Cerebellar nuclear complex (tissue), 1 donor: ENCODE measurements around the gene PAF1.
"Not testable (repeated sequence)": the region's sequence is repeated elsewhere in the genome, so short reads cannot be mapped to it uniquely, and the experiment has no call there.

ENCODE experiments used
- DNase-seq, 2 experiments: peaks; one replicate each; lab custom pipeline; 2025; lab: John Stamatoyannopoulos, UW

The PAF1 gene

DNA sequence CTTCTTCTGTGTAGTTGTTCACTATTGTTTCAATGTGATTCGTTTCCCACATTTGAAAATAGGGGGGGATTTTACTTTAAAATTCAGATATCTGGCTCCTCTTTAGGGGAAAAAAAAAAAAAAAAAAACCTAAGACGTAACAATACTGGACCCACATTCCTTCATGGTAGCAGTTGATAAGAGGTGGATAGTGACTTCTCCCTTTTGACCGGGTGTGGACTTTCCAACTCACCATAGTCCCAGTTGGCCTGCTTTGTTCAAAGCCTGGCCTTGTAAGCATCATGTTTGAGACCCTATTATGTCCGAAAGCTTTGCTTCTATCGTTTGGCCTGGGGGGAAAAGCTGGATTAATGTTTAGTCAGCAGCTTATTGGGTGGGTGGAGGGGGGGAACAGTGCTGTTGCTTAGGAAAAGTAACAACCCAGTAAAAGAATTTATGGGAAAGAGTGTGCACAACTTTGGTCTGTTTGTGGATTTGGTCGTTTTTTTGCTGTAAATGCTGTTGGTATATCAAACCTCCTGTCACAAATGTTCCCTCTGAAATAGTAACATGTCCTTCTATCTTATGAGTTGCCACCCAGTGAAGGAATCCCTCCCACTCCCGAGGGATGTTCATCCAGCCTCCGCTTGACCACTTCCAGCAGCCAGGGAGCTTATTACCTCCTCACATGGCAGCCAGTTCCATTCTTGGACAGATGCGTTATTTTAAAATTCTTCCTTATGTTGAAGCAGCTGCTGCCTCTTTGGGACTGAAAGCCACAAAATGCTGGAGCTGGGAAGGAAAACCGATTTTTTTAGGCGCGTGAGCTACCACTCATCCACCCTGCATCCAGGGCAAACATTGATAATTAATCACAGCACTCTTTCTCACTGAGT lies 38.3 kb downstream of the PAF1 start:
- no peak for DNase-seq

DNA sequence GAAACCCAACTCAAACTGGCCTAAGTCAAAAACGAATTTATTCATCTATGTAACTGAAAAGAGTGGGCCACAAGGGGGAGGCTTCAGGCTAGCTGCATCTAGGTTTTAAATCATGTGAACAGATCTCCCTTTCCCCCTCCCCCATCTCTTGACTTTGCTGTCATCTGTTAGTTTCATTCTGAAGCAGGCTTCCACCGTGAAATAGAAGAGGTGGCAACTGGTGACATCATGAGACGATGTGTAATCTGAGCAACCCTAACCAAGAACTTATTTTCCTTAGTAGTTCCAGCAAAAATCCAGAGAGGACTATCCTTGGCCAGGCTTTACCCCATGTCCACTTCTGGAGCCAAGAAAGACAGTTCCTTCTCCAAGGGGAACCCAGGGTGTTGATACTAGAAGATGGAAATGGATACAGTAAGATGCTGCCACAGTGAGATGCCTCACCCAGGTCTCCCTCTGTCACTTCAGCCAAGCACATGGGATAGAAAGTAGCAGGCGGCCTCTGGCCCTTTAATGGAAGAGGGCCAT lies 39.3 kb downstream of the PAF1 start:
- no peak for DNase-seq

DNA sequence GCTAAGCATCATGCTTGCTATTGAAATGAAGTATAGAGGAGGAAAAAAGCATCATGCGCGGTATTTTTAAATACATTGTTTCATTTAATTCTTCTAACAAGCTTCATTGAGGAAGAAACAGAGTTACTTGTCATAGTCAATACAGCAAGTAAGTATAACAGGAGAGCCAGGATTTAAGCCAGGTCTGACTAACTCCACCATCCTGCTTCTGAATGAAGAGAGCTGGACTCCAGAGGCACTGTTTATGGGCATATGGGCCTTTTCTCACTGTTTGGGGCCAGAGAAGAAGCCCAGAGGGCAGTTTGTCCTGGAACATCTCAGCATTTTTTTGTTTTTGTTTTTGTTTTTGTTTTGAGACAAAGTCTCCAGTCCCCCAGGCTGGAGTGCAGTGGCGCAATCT lies 40.8 kb downstream of the PAF1 start:
- no peak for DNase-seq

DNA sequence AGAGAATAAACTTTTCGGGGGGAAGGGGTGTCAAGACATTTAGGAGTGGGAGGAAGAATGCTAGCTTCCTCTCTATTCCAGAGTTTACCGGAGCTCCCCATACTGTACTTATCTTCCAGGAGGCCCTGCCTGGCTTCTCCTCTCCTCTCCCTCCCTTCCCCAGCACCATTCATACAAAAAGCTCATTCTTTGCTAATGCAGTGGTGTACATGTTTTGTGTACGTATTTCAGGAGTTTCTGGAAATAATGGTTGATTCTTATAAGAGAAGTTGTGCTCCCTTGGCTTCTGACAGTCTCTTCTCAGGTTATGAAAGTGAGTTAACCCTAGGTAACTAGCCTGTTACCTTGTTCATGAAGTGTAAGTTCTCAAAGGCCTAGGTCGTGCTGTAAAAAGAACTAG lies 41.6 kb downstream of the PAF1 start:
- no peak for DNase-seq

DNA sequence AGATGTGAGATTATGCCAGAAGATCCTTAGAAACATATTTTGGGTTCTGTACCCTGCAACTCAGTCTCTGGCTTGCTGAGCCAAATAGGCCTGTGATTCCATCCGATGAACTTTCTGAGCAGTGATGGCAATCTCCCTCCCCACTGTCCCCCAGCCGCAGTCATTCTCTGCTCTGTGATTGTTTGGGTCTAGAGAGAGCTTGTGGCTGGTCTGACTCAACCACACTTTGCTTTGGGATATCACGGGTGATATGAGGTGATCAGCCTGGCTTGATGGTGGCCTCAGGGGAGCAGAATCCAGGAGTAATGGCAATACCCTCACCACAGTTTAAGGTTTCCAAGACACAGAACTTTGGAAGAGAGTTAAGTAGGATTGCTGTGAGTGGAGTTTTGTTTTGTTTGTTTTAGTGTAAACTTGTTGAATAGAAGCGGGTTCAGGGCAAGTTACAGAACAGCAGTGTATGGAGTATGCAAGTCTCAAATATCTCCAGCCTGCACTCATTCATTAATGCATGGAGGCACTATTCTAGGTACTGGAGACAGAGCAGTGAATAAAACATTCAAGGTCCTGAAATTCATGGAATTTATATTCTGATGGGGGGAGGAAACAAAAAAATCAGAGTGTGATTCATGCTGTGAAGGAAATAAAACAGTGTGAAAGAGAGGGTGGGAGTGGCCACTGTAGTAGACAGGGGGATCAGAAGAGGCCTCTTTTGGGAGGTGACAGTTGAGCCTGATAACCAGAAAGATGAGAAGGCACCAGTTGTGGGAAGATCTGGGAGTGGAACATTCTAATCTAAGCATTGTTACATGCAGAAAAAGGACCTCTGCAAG lies 43.4 kb downstream of the PAF1 start:
- DNase-seq = no peak

DNA sequence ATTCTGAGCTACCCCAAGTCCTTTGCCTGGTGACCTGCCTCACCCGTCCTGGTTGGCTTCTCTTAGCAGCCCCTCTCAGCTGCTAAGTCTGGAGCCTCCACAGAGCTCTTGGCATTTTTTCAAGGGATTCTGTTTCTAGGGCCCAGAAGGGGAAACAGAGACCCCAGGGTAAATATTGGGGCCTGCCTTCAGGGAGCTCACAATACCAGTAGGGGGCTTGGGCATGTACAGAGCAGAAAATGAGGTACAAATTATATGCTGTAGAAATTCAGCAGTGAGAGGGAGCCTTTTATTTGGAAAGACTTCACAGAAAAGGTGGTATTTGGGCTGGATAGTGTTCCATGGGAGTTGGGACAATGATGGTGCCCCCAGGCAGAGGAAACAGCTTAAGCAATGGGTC lies 45.0 kb downstream of the PAF1 start:
- DNase-seq = no peak

DNA sequence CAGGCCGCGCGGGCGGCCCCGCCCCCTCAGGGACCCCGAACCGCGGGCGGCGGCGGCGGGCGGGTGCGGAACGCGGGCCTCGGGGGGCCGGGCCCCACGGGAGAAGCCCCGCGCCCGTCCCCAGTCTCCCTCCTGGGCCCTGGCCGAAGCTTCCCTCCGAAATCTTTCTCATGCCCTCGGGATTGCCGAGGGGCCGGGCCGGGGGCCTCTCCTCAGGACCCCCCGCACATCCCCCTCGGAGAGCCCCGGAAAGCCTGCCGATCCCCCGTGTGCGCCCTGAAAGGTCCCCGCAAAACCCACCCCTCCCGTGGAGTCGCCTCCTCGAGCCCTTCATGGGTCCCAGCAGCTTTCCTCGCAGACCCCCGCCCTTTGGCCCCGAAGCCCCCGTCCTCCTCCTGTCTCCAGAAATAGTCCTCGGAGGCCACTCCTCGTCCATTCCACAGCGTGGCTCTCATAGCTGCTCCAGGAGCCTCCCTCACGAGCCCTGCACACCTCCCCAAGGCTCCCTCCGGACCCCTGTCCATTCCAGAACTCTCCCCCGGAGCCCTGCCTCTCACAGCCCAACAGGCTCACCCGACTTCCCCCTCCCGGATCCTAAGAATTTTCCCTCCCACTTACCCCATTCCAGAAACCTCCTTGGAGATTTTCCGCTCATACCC lies 48.1 kb downstream of the PAF1 start:
- DNase-seq = no peak

DNA sequence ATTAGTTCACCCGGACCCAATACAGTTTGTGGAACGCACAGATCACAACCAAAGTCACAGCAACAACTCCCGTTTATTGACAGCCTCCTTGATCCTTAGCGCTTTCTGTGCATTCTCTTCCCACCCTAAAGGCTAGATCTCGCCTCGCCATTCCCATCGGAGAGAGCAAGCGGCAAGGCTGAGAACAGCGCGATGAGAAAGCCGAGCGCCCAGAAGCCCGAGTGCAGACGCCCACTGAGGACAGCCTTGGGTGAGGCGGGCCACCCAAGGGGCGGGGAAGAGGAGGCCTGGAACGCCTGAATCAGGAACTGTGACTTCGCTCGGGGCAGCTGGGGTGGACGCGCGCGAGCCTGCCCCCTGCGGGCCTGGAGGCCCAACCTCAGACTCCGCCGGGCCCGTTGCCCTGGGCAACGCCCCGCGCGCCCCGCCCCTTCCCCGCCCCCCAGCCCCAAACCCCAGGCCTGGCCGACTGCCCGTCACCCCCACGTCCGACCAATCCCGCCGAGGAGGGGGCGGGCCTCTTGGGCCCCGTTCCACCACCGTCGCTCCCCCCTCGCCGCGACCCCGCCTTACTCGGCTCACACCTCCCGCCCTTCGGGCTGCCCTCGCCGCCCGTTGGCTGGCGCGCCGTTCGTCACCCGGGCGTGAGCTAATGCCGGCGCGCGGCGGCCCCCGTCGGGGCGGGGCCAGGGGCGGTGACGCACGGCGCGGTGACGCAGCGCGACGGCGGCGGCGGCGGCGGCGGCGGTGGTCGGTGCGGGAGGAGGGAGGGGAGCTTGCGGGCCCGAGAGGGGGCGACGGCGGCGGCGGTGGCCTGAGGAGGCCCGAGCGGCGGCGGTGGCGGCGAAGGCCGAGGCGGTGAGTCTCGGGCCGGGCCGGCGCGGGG lies 48.9 kb downstream of the PAF1 start, which contains the start of gene SAMD4B:
SAMD4B (plus strand) TSS at position 703 of the 886 bp plus-strand sequence. CDS start 14,473 bp downstream, outside the sequence.
- DNase-seq = peak; percentile 61 to 99

DNA sequence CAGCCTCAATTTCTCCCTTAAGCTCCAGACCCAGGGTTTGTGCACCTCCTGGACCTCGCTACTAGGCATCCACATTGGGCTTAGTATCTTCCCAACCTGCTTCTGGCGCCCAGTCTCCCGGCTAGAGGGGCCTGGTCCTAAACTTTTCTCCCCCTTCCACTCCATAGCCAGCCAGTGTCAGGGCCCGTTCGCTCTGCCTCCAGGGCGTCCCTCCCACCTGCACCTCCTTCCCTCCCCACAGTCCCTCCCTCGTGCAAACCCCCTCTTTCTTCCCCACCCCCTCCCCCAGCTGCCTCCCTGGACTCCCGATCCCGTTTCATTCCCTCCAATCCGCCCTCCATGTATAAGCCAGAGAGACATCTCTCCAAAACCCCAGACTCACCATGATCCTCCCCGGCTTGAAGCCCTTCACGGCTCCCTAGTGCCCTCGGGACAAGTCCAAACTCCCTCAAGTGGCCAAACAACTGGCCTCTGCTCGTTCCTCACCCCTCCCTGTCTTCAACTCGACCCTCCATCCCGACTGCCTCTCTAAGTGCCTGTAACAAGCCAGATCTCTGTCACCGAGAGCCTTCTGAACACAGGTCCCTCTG lies 49.7 kb downstream of the PAF1 start:
- no peak for DNase-seq

DNA sequence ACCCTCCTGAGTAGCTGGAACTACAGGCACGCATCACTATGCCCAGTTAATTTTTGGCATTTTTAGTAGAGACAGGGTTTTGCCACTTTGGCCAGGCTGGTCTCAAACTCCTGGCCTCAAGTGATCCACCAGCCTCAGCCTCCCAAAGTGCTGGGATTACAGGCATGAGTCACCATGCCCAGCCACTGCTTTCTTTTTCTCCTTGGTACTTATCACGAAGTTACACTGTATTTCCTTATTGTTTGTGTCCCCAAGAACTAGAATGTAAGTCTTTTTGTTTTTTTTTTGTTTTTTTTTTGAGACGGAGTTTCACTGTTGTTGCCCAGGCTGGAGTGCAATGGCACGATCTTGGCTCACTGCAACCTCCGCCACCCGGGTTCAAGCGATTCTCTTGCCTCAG lies 50.8 kb downstream of the PAF1 start:
- DNase-seq = not testable (repeated sequence)

DNA sequence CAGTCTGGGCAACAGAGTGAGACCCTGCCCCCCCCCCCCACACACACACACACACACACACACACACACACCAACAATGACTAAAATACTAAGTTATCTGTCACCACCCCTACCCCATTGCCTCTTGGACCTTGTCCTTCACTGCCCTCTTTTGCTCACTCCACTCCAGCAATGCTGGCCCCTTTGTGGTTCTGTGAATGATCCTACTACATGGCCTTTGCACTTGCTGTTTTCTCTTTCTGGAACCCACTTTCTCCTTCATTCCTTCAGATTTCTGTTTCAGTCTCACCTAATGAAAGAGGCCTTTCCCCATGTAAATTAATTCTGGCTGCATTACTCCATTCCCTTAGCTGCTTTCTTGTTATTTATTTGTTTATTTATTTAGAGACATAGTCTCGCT lies 51.2 kb downstream of the PAF1 start:
- DNase-seq = no peak

DNA sequence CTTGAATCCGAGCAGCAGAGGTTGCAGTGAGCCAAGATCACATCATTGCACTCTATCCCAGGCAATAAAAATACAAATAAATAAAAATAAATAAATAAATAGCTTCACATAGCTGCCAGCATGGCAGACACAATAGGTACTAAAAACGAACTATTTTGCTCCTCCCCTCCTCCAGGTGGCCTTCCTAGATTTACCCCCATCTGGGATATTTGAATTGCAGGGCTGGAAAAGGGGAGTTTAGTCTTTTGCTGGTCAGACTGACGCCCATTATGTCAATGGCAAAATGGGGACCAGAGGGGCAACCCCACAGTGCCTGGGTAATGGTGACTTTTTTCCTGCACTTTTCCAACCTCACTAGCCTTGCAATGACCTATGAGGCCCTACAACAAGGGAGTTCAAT lies 54.4 kb downstream of the PAF1 start:
- DNase-seq = no peak
